Gastrocnemius medialis (tissue), 4 donors: ENCODE data around the gene DNAL1. TPM values are rescaled to one million over a fixed set of nuclear protein-coding genes. Genes with fewer than 3 reads are reported as not detected.

Source experiments
- ATAC-seq, 2 donors: fragments of 150-250 bp; one replicate each; pipeline ENCODE4 v1.9.1; 2016
- DNase-seq, 2 donors: peaks; one replicate each; pipeline ENCODE4 v3.0.0-alpha.2; 2019
- H3K27ac ChIP-seq, 4 donors: fragments of 200-600 bp; sonication (generic); 1 replicate in 1 of 4; 2 replicates in 3 of 4; pipeline ENCODE4 v1.5.1; 2016 to 2018; ENCODE audit warnings: mild to moderate bottlenecking in 2 of 4, moderate library complexity in 1 of 4
- H3K27me3 ChIP-seq, 3 donors: fragments of 200-600 bp; sonication (generic) in 2 of 3; 1 replicate in 1 of 3; 2 replicates in 2 of 3; pipeline versions ENCODE4 v1.5.1 to v1.6.0; 2016 to 2019; ENCODE audit warnings: mild to moderate bottlenecking in 1 of 3, moderate library complexity in 1 of 3
- H3K36me3 ChIP-seq, 2 donors: fragments of 200-600 bp; sonication (generic) in 1 of 2; one replicate each; pipeline ENCODE4 v1.5.1; 2017 to 2018
- H3K4me1 ChIP-seq, 2 donors: fragments of 200-600 bp; sonication (generic) in 1 of 2; one replicate each; pipeline ENCODE4 v1.5.1; 2016 to 2017; ENCODE audit warnings: mild to moderate bottlenecking in 2 of 2
- H3K4me3 ChIP-seq, 4 donors: fragments of 200-600 bp; sonication (generic) in 3 of 4; 1 replicate in 1 of 4; 2 replicates in 3 of 4; pipeline ENCODE4 v1.5.1; 2016 to 2019; ENCODE audit warnings: mild to moderate bottlenecking in 2 of 4
- H3K9me3 ChIP-seq, 3 donors: fragments of 200-600 bp; sonication (generic) in 2 of 3; 1 replicate in 1 of 3; 2 replicates in 2 of 3; pipeline ENCODE4 v1.5.1; 2016 to 2019
- CTCF ChIP-seq, 5 experiments: fragments of 450-650 bp in 3 of 5; fragments of 200-600 bp in 2 of 5; sonication (generic) in 2 of 5; IDR thresholded peaks in 4 of 5; conservative IDR thresholded peaks in 1 of 5; 1 replicate in 4 of 5; 2 replicates in 1 of 5; pipeline ENCODE4 v1.5.1; 2016 to 2019; ENCODE audit warnings: antibody characterized with exemption in 5 of 5, mild to moderate bottlenecking in 3 of 5, moderate library complexity in 3 of 5
- POLR2A ChIP-seq, 2 donors: fragments of 450-650 bp; IDR thresholded peaks; one replicate each; pipeline ENCODE4 v1.6.1; 2017; ENCODE audit warnings: antibody characterized with exemption in 2 of 2, mild to moderate bottlenecking in 2 of 2, moderate library complexity in 2 of 2
- in situ Hi-C, 4 donors: fragments of 200-750 bp; cut with MboI; loops; one replicate each; pipeline versions ENCODE4 v1.15.0 to v1.8.0; 2017; ENCODE audit warnings: low sequenced_read_pairs in 4 of 4
- intact Hi-C: fragments of 100-400 bp; cut with DNase I; formaldehyde crosslinking; loops from one replicate; pipeline ENCODE4 v1.15.1; 2023; ENCODE audit warnings: low total_unique reads
- total RNA-seq, 4 donors: library from RNA; depleted of rRNA; stranded (reverse); fragments of >200 nt; gene quantifications; one replicate each; pipeline versions ENCODE4 v1.1.0 to v1.2.3, GENCODE V29; 2016

The DNAL1 gene
- total RNA-seq, 4 donors from 2014 or later: 6.4 to 8.2 (median 7.7) TPM

GRCh38 chr14:73713803-73714655 is 69.2 kb downstream of the DNAL1 start, which contains the start of gene PNMA1:
Gene PNMA1 (minus strand): TSS chr14:73714384. CDS start chr14:73713639, 745 bp downstream.
- peaks cover 0 to 19% of the 10 kb centered on the region in 2 donors for H3K36me3 ChIP-seq
- peak within 1 kb of the TSS; percentile 72 to 87 (median 80) for H3K4me3 ChIP-seq
- intact Hi-C loops (loop anchor here (2.0 kb wide), 1 partner anchor 69 kb away; the partner anchor contains the start of gene DNAL1), in situ Hi-C loops (loop anchor here in 2 of 4 donors (10.0 kb wide), 2 partner anchors 59 to 69 kb away; partner anchors contain the start of gene DNAL1 (in 1 of the 2))
- no peaks in the 10 kb centered on the region for H3K9me3 ChIP-seq
- ATAC-seq: peak; percentile 78 to 84
- H3K27me3 ChIP-seq: no peaks in the 10 kb centered on the region
- DNase-seq: peak; percentile 78 to 81
- H3K27ac ChIP-seq: peak within 1 kb of the TSS; percentile 81 to 93 (median 82)
- TF ChIP-seq POLR2A (IDR thresholded peaks at IDR 0.05) (peak; percentile 71 to 84), CTCF (IDR thresholded peaks at IDR 0.05 in 4 of 5, conservative IDR thresholded peaks at IDR 0.05 in 1 of 5) (no peak)
- peaks cover 16 to 21% of the 10 kb centered on the region in 2 donors for H3K4me1 ChIP-seq

- intact Hi-C loops: no loop called here
- H3K4me1 ChIP-seq: peaks cover 16 to 21% of the 10 kb centered on the region in 2 donors
These were observed 69.9 kb downstream of the DNAL1 start for GRCh38 chr14:73714656-73715081.

GRCh38 chr14:73715707-73716106 is 70.9 kb downstream of the DNAL1 start:
- no peaks in the 10 kb centered on the region for H3K27me3 ChIP-seq
- H3K4me3 ChIP-seq: no peak overlapping the region
- in situ Hi-C loops: loop anchor here in 2 of 4 donors (10.0 kb wide), 2 partner anchors 61 to 71 kb away; partner anchors contain the start of gene DNAL1 (in 1 of the 2)
- intact Hi-C loops: no loop called here
- no peak overlapping the region for H3K27ac ChIP-seq
- DNase-seq (no peak), ATAC-seq (no peak)
- no peaks in the 10 kb centered on the region for H3K9me3 ChIP-seq
- no peak for TF ChIP-seq POLR2A (IDR thresholded peaks at IDR 0.05)
- H3K36me3 ChIP-seq: peaks cover 0 to 35% of the 10 kb centered on the region in 2 donors
- peaks cover 16 to 21% of the 10 kb centered on the region in 2 donors for H3K4me1 ChIP-seq

More at GRCh38 chr14:73714656-73715081, 69.9 kb downstream of the DNAL1 start:
- Histone ChIP-seq H3K36me3 (peaks cover 0 to 25% of the 10 kb centered on the region in 2 donors), H3K4me3 (peak overlapping the region; percentile 72 to 87 (median 80)), H3K9me3 (no peaks in the 10 kb centered on the region), H3K27ac (peak overlapping the region in 3 of 4 donors; percentile 81 to 93 (median 84)), H3K27me3 (no peaks in the 10 kb centered on the region)
- TF ChIP-seq CTCF (IDR thresholded peaks at IDR 0.05 in 4 of 5, conservative IDR thresholded peaks at IDR 0.05 in 1 of 5): no peak
- TF ChIP-seq POLR2A (IDR thresholded peaks at IDR 0.05): no peak
- in situ Hi-C loops: loop anchor here in 2 of 4 donors (10.0 kb wide), 2 partner anchors 60 to 70 kb away; partner anchors contain the start of gene DNAL1 (in 1 of the 2)
- no peak for DNase-seq
- no peak for ATAC-seq

- Histone ChIP-seq H3K27ac (peak overlapping the region; percentile 43 to 66 (median 52)), H3K4me3 (no peak overlapping the region)
These were observed 72.5 kb downstream of the DNAL1 start for GRCh38 chr14:73717266-73717665.

More at GRCh38 chr14:73717266-73717665, 72.5 kb downstream of the DNAL1 start:
- no peak for TF ChIP-seq POLR2A (IDR thresholded peaks at IDR 0.05)
- TF ChIP-seq CTCF (IDR thresholded peaks at IDR 0.05 in 4 of 5, conservative IDR thresholded peaks at IDR 0.05 in 1 of 5): no peak
- Histone ChIP-seq H3K27me3 (no peaks in the 10 kb centered on the region), H3K9me3 (no peaks in the 10 kb centered on the region), H3K4me1 (peaks cover 14% of the 10 kb centered on the region in 2 donors), H3K36me3 (peaks cover 0 to 49% of the 10 kb centered on the region in 2 donors)
- DNase-seq (no peak), ATAC-seq (no peak)
- intact Hi-C loops (no loop called here), in situ Hi-C loops (loop anchor here in 2 of 4 donors (10.0 kb wide), 2 partner anchors 62 to 72 kb away; partner anchors contain the start of gene DNAL1 (in 1 of the 2))
